ENCODE results near the gene ADCY3. TPM values are rescaled to one million over a fixed set of nuclear protein-coding genes. Genes with fewer than 3 reads are reported as not detected.

ADCY3 gene
- total RNA-seq, 1 experiment from 2014 or later, result 75.6 TPM

GRCh38 chr2:24842081-24843050 is 77.7 kb downstream of the ADCY3 start:
- BruUV-seq (replicated peaks), result no TSS peak
- no peaks in the 10 kb centered on the region for H3K4me1 Mint-ChIP-seq (ENCODE audit: low read depth, unreplicated experiment)
- H3K27me3 Mint-ChIP-seq (ENCODE audit: insufficient read depth, unreplicated experiment), result no peaks in the 10 kb centered on the region
- no peak overlapping the region for H3K27ac Mint-ChIP-seq (ENCODE audit: unreplicated experiment)
- H3K4me3 Mint-ChIP-seq (ENCODE audit: unreplicated experiment), result no peak overlapping the region
- peaks cover 15% of the 10 kb centered on the region for H3K36me3 Mint-ChIP-seq (ENCODE audit: insufficient read depth, unreplicated experiment)
- no peaks in the 10 kb centered on the region for H3K27me3 ChIP-seq (replicated peaks; ENCODE audit: control insufficient read depth, insufficient read depth, low read length)
- DNase-seq, result no peak
- no peaks in the 10 kb centered on the region for H3K36me3 ChIP-seq (ENCODE audit: control insufficient read depth, insufficient read depth, low read length)
- CTCF ChIA-PET, result no interaction called here
- no peaks in the 10 kb centered on the region for H3K4me1 ChIP-seq
- peaks cover 10% of the 10 kb centered on the region; the same call in 1 of the 2 replicates for H3K9me3 ChIP-seq
- TF ChIP-seq CTCF (IDR thresholded peaks at IDR 0.05; ENCODE audit: insufficient read depth in 1 of 2, low read depth in 1 of 2, low read length in 1 of 2, severe bottlenecking in 1 of 2, unreplicated experiment in 1 of 2), result no peak
- intact Hi-C loops (cut with micrococcal nuclease; ENCODE audit: unreplicated experiment), result no loop called here
- H3K4me3 ChIP-seq (ENCODE audit: low read depth, low read length), result no peak overlapping the region
- POLR2A ChIA-PET, result no interaction called here
- peaks cover 9% of the 10 kb centered on the region for H3K9me3 Mint-ChIP-seq (ENCODE audit: unreplicated experiment)

GRCh38 chr2:24840962-24841945 is 78.8 kb downstream of the ADCY3 start:
- Histone ChIP-seq H3K36me3 (ENCODE audit: control insufficient read depth, insufficient read depth, low read length) (no peaks in the 10 kb centered on the region), H3K27me3 (replicated peaks; ENCODE audit: control insufficient read depth, insufficient read depth, low read length) (no peaks in the 10 kb centered on the region), H3K4me3 (ENCODE audit: low read depth, low read length) (no peak overlapping the region), H3K9me3 (peaks cover 1% of the 10 kb centered on the region; the same call in 1 of the 2 replicates), H3K4me1 (no peaks in the 10 kb centered on the region)
- DNase-seq, result peak in 1 of 2 experiments; percentile 19
- no TSS peak for BruUV-seq (replicated peaks)
- intact Hi-C loops (cut with micrococcal nuclease; ENCODE audit: unreplicated experiment), result no loop called here
- ChIA-PET POLR2A (no interaction called here), CTCF (no interaction called here)
- no peak overlapping the region for H3K4me3 Mint-ChIP-seq (ENCODE audit: unreplicated experiment)
- H3K4me1 Mint-ChIP-seq (ENCODE audit: low read depth, unreplicated experiment), result no peaks in the 10 kb centered on the region
- no peak for TF ChIP-seq CTCF (IDR thresholded peaks at IDR 0.05; ENCODE audit: insufficient read depth in 1 of 2, low read depth in 1 of 2, low read length in 1 of 2, severe bottlenecking in 1 of 2, unreplicated experiment in 1 of 2)
- H3K9me3 Mint-ChIP-seq (ENCODE audit: unreplicated experiment), result no peaks in the 10 kb centered on the region
- H3K36me3 Mint-ChIP-seq (ENCODE audit: insufficient read depth, unreplicated experiment), result peaks cover 6% of the 10 kb centered on the region
- no peak overlapping the region for H3K27ac Mint-ChIP-seq (ENCODE audit: unreplicated experiment)
- no peaks in the 10 kb centered on the region for H3K27me3 Mint-ChIP-seq (ENCODE audit: insufficient read depth, unreplicated experiment)

- POLR2A ChIA-PET, result no interaction called here
- H3K4me1 ChIP-seq, result no peaks in the 10 kb centered on the region
- no peaks in the 10 kb centered on the region for H3K4me1 Mint-ChIP-seq (ENCODE audit: low read depth, unreplicated experiment)
- H3K27me3 ChIP-seq (replicated peaks; ENCODE audit: control insufficient read depth, insufficient read depth, low read length), result no peaks in the 10 kb centered on the region
- H3K4me3 Mint-ChIP-seq (ENCODE audit: unreplicated experiment), result no peak overlapping the region
- H3K27ac Mint-ChIP-seq (ENCODE audit: unreplicated experiment), result no peak overlapping the region
- no peak overlapping the region for H3K4me3 ChIP-seq (ENCODE audit: low read depth, low read length)
- intact Hi-C loops (cut with micrococcal nuclease; ENCODE audit: unreplicated experiment), result no loop called here
- no peaks in the 10 kb centered on the region for H3K36me3 ChIP-seq (ENCODE audit: control insufficient read depth, insufficient read depth, low read length)
- no peaks in the 10 kb centered on the region for H3K27me3 Mint-ChIP-seq (ENCODE audit: insufficient read depth, unreplicated experiment)
- no peak for TF ChIP-seq CTCF (IDR thresholded peaks at IDR 0.05; ENCODE audit: insufficient read depth in 1 of 2, low read depth in 1 of 2, low read length in 1 of 2, severe bottlenecking in 1 of 2, unreplicated experiment in 1 of 2)
- BruUV-seq (replicated peaks), result no TSS peak
- H3K9me3 ChIP-seq, result no peaks in the 10 kb centered on the region
- peaks cover 6% of the 10 kb centered on the region for H3K36me3 Mint-ChIP-seq (ENCODE audit: insufficient read depth, unreplicated experiment)
- CTCF ChIA-PET, result no interaction called here
- no peaks in the 10 kb centered on the region for H3K9me3 Mint-ChIP-seq (ENCODE audit: unreplicated experiment)
- no peak for DNase-seq
Observed at GRCh38 chr2:24840164-24840869, 79.7 kb downstream of the ADCY3 start.
